Effector memory CD8-positive, alpha-beta T cell (primary cell): Measurements from ENCODE around the gene FAM131C.
A peak's percentile ranks its signal among the peaks of the same experiment; 100 is the strongest.
"Not testable (repeated sequence)": the region's sequence is repeated elsewhere in the genome, so short reads cannot be mapped to it uniquely, and the experiment has no call there.

Experiments used
- ATAC-seq: fragments of 150-1000 bp; cut with Tn5 transposase; replicated peaks from 2 replicates; pipeline ENCODE4 v1.10.0; 2021; ENCODE audit warnings: mild to moderate bottlenecking, moderate library complexity
- DNase-seq, 3 experiments: peaks; one replicate each; pipeline ENCODE4 v3.0.0; 2021
- H3K27ac Mint-ChIP-seq, 2 donors: one replicate each; pipeline ENCODE4 v1.8.0; 2022; ENCODE audit warnings: mild to moderate bottlenecking in 2 of 2, mixed read lengths in 2 of 2, moderate library complexity in 2 of 2
- H3K27me3 Mint-ChIP-seq, 2 donors: one replicate each; pipeline ENCODE4 v1.8.0; 2022; ENCODE audit warnings: mixed read lengths in 2 of 2
- H3K36me3 Mint-ChIP-seq: one replicate; pipeline ENCODE4 v1.8.0; 2022; ENCODE audit warnings: mild to moderate bottlenecking, moderate library complexity, mixed read lengths; ENCODE audit not compliant: insufficient read depth
- H3K4me1 Mint-ChIP-seq, 2 donors: one replicate each; pipeline ENCODE4 v1.8.0; 2022; ENCODE audit warnings: low read depth in 2 of 2, mixed read lengths in 2 of 2
- H3K4me3 Mint-ChIP-seq, 2 donors: one replicate each; pipeline ENCODE4 v1.8.0; 2022; ENCODE audit warnings: mild to moderate bottlenecking in 2 of 2, mixed read lengths in 2 of 2, moderate library complexity in 2 of 2
- H3K9me3 Mint-ChIP-seq, 2 donors: one replicate each; pipeline ENCODE4 v1.8.0; 2022; ENCODE audit warnings: mixed read lengths in 2 of 2

FAM131C gene

DNA sequence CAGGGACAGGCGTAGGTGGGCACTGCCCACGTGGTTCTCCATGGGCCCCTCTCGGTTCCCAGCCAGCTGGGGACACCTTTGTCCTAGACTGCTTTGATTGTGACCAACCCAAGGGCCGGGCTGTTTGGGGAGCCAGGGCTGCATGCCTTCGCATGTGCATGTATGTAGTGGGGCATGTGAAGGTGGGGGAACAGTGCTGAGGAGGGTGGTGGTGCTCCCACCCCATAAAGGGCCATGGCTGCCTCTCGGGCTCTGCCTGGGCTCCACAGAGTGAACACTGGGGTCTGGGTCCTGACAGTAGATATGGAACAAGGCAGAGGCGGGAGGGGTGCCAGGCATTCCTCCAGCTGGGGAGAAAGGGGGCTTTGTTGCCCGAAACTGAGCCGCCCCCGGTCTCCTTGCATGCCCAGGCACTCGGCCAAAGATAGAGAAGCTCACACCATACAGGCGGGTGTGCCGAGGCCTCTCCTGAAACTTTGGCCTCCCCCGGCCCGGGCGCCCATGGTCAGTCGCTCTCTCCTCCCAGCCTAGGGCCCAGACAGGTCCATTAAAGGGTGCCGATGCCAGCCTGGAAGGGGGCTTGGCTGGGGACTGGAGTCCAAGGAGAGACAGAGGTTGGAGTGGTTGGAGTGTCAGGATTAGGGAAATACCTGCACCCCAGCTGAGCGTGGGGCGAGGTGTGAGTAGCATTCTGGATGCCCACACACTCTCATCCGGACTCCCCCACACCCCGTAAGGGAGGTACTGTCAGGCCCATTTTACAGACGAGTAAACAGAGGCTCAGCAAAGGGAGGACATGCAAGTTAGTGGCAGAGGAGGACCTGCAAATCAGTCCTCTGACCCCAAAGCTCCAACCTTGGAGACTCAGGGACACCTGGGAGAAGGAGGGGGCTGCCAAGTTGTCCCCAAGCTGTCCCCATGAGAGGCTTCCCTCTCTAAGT is 41.3 kb upstream of the FAM131C start:
- H3K4me3 Mint-ChIP-seq: no peak overlapping the region
- no peaks in the 10 kb centered on the region for H3K36me3 Mint-ChIP-seq
- DNase-seq (no peak), ATAC-seq (no peak)
- no peaks in the 10 kb centered on the region for H3K9me3 Mint-ChIP-seq
- H3K27ac Mint-ChIP-seq: no peak overlapping the region
- peaks cover 17 to 46% of the 10 kb centered on the region in 2 donors for H3K27me3 Mint-ChIP-seq
- H3K4me1 Mint-ChIP-seq: peaks cover 4 to 10% of the 10 kb centered on the region in 2 donors

DNA sequence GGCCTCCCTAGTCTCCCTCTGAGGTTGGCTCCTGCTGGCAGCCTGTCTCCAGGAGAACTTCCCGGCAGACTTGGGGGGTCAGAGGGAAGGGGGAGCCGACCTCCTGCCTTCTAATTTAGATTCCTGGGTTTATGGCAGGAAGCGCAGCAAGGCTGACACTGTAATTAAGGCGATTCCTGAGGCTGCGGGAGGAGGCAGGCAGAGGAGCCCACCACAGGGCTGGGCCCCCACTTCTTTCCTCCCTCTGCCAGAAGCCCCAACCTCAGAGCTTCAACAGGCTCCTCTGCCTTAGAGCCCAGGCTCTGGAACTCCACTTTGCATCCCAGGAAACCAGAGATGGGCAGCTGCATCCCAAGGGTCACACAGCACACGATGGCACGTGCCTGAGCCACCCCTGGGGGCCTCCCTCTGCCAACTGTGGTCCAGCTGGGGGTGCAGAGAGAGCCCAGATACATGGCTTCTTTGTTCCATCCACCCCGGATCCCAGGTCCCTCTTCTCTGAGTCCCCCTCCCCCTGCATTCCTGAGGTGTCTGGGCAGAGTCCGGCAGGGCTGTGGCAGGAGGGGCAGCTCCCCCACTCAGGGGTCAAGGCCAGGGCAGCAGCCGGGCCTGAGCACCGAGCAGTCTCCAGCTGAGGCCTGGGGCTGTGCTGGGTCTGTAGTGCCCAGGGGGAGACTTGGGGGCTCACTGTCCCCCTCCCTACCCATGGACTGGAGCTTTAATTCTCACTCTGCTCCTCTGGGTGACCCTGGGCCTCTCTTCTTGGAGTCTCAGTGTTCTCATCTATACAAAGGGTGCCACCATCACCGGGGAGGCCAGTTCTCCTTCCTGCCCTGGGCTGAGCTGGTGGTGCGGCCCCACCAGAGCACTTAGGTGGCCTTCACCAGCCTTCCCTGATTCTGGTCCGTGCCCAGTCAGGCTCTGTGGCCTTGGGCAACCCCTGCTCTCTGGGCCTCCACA is 39.4 kb upstream of the FAM131C start:
- Mint-ChIP-seq H3K9me3 (peaks cover 0 to 3% of the 10 kb centered on the region in 2 donors), H3K27me3 (peaks cover 17 to 47% of the 10 kb centered on the region in 2 donors), H3K4me1 (peaks cover 4 to 10% of the 10 kb centered on the region in 2 donors), H3K27ac (peak overlapping the region in 1 of 2 donors; percentile 59), H3K36me3 (no peaks in the 10 kb centered on the region), H3K4me3 (no peak overlapping the region)
- ATAC-seq (no peak), DNase-seq (no peak)

DNA sequence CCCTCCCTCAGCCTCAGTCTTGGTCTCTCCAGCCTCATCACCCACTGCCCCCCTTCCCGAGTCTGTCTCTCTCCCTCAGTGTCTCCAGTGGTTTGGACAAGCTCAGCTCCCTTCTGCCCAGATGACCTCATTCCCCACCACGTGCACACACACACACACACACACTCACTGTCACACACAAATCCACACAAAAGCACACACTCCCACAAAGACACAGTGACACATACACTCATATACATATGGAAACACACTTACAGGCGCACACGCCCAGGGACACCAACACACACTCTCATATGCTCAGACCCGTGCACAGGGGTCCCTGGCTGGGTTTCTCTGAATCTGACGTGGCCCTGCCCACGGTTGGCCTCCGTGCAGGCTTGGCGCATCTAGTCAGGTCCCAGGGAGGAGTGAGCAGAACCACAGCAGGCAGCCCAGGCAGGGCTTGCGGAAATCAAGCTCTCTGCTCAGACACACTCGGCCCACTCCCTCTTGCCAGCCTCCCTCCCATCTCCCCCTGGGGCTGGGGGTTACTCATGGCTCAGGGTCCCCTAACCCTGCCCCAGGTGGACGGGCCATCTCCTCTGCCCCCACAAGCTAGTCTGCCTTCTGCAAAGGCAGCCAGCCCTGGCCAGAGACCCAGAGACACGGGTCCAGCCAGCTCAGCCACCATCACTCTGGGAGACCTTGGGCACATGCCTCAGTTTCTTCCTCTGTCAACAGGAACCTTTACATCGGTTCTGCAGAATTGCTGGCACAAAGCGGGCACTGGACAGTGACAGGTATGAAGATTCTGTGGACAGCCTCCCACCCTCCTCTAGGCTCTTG is 38.5 kb upstream of the FAM131C start:
- H3K4me1 Mint-ChIP-seq: peaks cover 4 to 5% of the 10 kb centered on the region in 2 donors
- H3K9me3 Mint-ChIP-seq: peaks cover 0 to 3% of the 10 kb centered on the region in 2 donors
- H3K36me3 Mint-ChIP-seq: no peaks in the 10 kb centered on the region
- H3K4me3 Mint-ChIP-seq: no peak overlapping the region
- no peak for DNase-seq
- peak overlapping the region in 1 of 2 donors; percentile 3 for H3K27ac Mint-ChIP-seq
- ATAC-seq: no peak
- peaks cover 17 to 46% of the 10 kb centered on the region in 2 donors for H3K27me3 Mint-ChIP-seq

DNA sequence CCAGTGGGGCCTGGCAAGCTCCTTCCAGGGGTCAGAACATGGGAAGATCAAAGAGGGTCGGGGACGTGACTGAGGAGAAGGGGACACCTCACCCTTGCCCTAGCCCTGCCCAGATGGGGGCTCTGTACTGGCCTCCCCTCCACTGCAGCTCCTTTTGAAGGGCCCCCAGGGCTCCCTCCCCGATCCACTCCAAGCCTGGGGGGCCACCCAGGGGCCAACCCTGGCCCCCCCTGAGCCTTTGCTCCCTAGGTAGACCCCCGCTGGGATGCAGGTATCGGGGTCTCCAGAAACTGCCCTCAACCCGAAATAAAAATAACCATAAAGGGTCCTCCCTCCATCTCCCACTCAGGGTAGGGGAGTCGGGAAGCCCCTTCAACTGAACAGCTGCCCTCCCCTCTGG is 37.4 kb upstream of the FAM131C start:
- Mint-ChIP-seq H3K9me3 (peaks cover 0 to 3% of the 10 kb centered on the region in 2 donors), H3K36me3 (no peaks in the 10 kb centered on the region), H3K27me3 (peaks cover 22 to 39% of the 10 kb centered on the region in 2 donors), H3K27ac (no peak overlapping the region), H3K4me1 (no peaks in the 10 kb centered on the region), H3K4me3 (no peak overlapping the region)
- ATAC-seq (no peak), DNase-seq (no peak)

DNA sequence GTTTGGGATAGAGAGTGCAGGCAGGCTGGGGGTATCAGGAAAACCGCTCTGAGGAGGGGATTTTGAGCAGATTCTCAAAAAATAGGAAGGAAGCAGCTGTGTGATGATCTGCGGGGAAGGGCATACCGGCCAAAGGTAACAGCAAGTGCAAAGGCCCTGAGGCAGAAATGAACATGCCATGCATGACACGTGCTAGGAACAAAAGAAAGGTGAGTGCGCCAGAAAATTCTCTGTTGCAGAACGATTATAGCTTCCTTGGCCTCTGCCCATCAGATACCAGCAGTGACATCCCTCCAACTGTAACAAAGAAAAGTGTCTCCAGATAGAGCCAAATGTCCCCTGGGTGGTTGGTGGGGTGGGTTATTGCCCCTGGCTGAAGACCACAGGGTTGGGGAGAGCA is 37.0 kb upstream of the FAM131C start:
- H3K9me3 Mint-ChIP-seq: peaks cover 0 to 3% of the 10 kb centered on the region in 2 donors
- no peak overlapping the region for H3K4me3 Mint-ChIP-seq
- no peaks in the 10 kb centered on the region for H3K36me3 Mint-ChIP-seq
- peaks cover 22 to 39% of the 10 kb centered on the region in 2 donors for H3K27me3 Mint-ChIP-seq
- no peaks in the 10 kb centered on the region for H3K4me1 Mint-ChIP-seq
- DNase-seq (no peak), ATAC-seq (no peak)
- no peak overlapping the region for H3K27ac Mint-ChIP-seq

DNA sequence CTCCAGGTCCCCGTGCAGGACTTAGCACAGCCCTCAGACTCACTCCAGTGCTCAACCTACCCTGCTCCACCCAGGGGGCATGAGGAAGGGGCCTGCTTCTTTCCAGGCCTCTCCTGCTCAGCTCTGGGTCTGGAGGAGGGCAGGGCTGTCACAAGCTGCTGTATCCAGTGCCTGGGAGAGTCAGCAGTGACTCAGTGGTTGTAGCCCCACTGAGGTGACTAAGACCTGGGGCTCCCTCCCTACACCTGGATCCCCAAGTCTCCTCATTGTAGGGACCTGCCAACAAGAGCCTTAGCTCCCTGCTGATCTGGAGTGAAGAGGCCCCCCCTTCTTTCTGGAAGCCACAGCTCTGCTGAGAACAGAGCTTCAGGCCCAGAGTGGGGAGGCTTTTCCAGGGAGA is 36.1 kb upstream of the FAM131C start:
- H3K9me3 Mint-ChIP-seq: peaks cover 0 to 3% of the 10 kb centered on the region in 2 donors
- DNase-seq: no peak
- peak overlapping the region in 1 of 2 donors; percentile 30 for H3K27ac Mint-ChIP-seq
- ATAC-seq: no peak
- H3K36me3 Mint-ChIP-seq: no peaks in the 10 kb centered on the region
- H3K4me1 Mint-ChIP-seq: no peaks in the 10 kb centered on the region
- H3K27me3 Mint-ChIP-seq: peaks cover 22 to 39% of the 10 kb centered on the region in 2 donors
- H3K4me3 Mint-ChIP-seq: no peak overlapping the region

DNA sequence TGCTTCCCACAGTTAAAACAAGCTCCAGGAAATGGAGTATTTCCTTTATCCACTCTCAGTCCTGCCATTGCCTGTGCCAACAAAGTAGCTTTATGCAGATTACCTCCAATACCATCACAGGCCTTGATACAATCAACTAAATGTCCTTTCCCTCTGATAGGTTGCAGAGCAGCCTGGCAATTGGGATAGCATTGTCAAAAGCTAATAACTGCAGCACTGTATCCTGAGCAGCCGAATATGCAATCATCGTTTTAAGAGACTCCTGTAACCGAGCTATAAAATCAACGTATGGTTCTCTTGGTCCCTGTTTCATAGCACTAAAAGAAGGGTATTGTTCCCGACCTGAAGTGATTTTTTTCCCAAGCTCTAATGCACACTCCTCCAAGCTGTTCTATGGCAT is 33.6 kb upstream of the FAM131C start:
- H3K4me3 Mint-ChIP-seq, H3K9me3 Mint-ChIP-seq, H3K4me1 Mint-ChIP-seq, DNase-seq, ATAC-seq, H3K27ac Mint-ChIP-seq, H3K36me3 Mint-ChIP-seq: not testable (repeated sequence)
- H3K27me3 Mint-ChIP-seq: peaks cover 16 to 29% of the 10 kb centered on the region in 2 donors

DNA sequence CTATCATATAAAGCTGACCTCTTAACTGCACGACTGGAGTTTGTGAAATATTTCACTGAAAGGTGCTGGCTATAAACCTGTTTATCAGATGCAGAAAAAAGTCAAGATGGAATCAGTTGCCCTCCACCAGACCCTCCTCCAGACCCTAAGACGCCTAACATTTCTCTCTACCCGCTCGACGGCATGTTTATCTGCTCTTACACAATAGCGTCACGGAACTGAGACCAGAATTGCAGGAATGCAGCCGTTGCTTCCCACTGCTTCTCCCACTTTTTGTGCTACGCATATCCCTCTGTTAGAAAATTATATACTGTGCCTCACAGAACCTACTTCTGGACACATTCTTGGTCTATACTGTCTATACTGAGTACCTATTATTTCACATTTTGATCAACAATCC is 28.2 kb upstream of the FAM131C start:
- Mint-ChIP-seq H3K27ac (no peak overlapping the region), H3K4me1 (no peaks in the 10 kb centered on the region), H3K36me3 (peaks cover 4% of the 10 kb centered on the region), H3K27me3 (peaks cover 16 to 28% of the 10 kb centered on the region in 2 donors), H3K4me3 (no peak overlapping the region), H3K9me3 (no peaks in the 10 kb centered on the region)
- DNase-seq (no peak), ATAC-seq (no peak)

DNA sequence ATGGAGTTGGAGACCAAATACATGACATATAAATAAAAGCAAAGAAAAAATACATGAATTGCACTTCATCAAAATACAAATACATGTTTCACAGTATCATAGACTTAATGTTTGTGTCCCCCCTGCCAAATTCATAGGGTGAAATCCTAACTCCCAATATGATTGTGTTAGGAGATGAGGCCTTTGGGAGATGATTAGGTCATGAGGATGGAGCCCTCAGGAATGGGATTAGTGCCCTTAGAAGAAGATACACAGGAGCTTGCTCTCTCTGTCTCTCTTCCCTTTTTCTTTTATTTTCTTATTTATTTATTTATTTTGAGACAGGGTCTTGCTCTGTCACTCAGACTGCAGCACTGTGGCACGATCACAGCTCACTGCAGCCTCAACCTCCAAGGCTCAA is 26.0 kb upstream of the FAM131C start:
- Mint-ChIP-seq H3K36me3 (peaks cover 11% of the 10 kb centered on the region), H3K9me3 (no peaks in the 10 kb centered on the region), H3K27ac (no peak overlapping the region), H3K4me1 (no peaks in the 10 kb centered on the region), H3K4me3 (no peak overlapping the region), H3K27me3 (peaks cover 25 to 46% of the 10 kb centered on the region in 2 donors)
- DNase-seq (no peak), ATAC-seq (no peak)

DNA sequence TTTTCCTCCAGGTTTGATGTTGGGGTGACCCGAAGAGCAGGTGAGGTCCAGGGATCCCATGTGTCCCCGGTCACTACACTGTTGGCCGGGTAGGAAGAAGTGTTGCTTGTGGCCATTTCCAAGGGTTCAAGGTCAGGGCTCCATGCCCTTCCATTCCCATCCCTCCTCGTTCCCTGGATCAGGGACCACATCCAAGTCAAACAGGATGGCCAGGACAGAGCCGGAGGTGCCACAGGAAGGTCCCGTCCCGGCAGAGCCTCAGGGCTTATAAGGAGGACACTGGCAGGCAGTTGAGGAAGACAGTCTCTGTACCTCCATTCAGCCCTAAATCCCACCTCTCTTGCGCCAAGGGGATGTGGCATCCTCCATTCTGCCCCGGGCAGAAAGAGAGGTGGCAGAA is 22.0 kb upstream of the FAM131C start:
- no peak overlapping the region for H3K4me3 Mint-ChIP-seq
- no peaks in the 10 kb centered on the region for H3K9me3 Mint-ChIP-seq
- no peak overlapping the region for H3K27ac Mint-ChIP-seq
- no peak for DNase-seq
- ATAC-seq: no peak
- H3K36me3 Mint-ChIP-seq: peaks cover 7% of the 10 kb centered on the region
- peaks cover 25 to 44% of the 10 kb centered on the region in 2 donors for H3K27me3 Mint-ChIP-seq
- no peaks in the 10 kb centered on the region for H3K4me1 Mint-ChIP-seq

DNA sequence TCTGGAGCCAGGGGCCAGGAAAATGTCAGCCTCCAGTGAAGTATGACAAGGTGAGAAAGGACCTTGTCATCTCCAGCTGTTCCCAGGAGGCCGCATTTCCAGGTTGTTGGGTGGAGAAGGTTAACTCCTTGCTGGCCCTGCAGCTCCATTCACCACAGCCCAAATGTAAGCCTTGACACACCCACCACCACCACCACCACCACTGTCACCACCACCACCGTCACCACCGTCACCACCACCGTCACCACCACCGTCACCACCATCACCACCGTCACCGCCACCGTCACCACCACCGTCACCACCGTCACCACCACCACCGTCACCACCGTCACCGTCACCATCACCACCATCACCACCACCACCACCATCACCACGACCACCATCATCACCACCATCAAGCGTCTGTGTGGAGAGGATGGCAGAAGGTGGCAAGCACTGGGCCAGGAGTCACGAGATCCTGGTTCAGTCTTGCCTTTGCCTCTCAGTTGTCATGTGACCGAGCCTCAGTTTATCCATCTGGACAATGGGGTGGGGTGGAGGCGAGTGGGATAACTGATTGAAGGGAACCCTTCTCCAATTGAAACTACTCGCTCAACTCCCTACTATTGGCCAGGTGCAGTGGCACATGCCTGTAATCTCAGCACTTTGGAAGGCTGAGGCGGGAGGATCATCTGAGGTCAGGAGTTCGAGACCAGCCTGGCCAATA is 21.2 kb upstream of the FAM131C start:
- Mint-ChIP-seq H3K9me3 (no peaks in the 10 kb centered on the region), H3K27ac (no peak overlapping the region)

DNA sequence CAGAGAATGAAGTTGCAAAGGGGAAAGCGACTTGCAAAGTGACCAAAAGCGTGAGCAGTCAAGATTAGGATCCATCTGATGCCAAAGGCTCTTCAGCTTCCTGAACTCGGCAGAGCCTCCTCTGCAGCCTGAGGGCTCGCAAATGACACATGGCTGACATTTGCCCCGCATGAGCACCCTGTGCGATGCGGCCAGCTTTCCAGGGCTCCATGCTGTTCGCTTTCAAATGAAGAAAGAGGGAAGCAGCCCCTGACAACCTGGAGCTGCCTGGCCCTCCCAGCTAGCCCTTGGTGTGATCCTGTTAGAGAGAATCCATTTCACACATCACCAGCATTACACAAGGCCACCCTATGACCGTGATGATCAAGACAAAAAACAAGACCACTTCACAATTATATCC is 20.2 kb upstream of the FAM131C start:
- Mint-ChIP-seq H3K9me3 (no peaks in the 10 kb centered on the region), H3K4me3 (no peak overlapping the region), H3K4me1 (peaks cover 0 to 4% of the 10 kb centered on the region in 2 donors), H3K36me3 (peaks cover 7% of the 10 kb centered on the region), H3K27ac (no peak overlapping the region), H3K27me3 (peaks cover 25 to 36% of the 10 kb centered on the region in 2 donors)
- ATAC-seq (no peak), DNase-seq (no peak)

More for the DNA sequence above, 21.2 kb upstream of the FAM131C start:
- H3K27me3 Mint-ChIP-seq: peaks cover 25 to 36% of the 10 kb centered on the region in 2 donors
- no peak overlapping the region for H3K4me3 Mint-ChIP-seq
- no peak for ATAC-seq
- no peaks in the 10 kb centered on the region for H3K4me1 Mint-ChIP-seq
- DNase-seq: no peak
- H3K36me3 Mint-ChIP-seq: peaks cover 7% of the 10 kb centered on the region
